ENCODE measurements around the gene NINJ2. TPM values are rescaled to one million over a fixed set of nuclear protein-coding genes. Genes with fewer than 3 reads are reported as not detected.
A peak's percentile ranks its signal among the peaks of the same experiment; 100 is the strongest.

The NINJ2 gene
- total RNA-seq, 1 donor from 2014 or later = 5.3 TPM

DNA sequence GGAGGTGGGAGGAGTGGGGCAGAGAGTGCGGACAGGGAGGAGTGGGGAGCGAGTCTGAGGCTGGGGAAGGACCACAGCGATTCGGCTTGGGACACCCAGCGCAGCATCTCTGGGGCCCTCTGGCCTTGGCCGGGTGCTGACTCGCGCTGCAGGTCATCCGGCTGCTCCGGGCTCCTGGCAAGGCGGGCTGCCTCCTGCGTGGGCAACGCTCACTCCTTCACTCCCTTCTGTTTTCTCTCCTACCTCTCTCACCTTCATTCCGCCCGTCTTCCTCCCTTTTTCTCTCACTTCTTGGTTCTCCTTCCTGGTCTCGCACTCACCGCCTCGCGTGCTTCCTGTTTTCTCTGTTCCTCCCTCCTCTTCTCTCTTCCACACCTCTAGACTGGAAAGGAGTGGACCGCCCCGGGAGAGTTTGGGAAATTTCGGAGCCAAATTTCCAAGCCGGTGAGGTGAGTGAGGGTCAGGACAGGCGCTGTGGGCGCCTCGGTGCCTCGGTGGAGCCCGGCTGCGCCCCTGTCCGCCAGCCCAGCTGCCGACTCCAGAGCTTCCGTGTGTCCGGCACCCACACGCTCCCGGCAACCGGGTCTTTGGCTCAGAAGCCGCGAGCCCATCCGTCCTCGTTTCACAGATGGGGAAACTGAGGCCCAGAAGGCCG, 116.9 kb downstream of the NINJ2 start:
- intact Hi-C loops (cut with micrococcal nuclease) = loop anchor here (5.0 kb wide), 1 partner anchor 89 kb away; the partner anchor contains the start of gene B4GALNT3
- no peak for DNase-seq
- no peak for ATAC-seq

GRCh38 chr12:545835-546234, 117.4 kb downstream of the NINJ2 start:
- ATAC-seq = no peak
- intact Hi-C loops (cut with micrococcal nuclease) = loop anchor here (5.0 kb wide), 1 partner anchor 89 kb away; the partner anchor contains the start of gene B4GALNT3
- DNase-seq = no peak

GRCh38 chr12:544941-545635, 118.2 kb downstream of the NINJ2 start:
- ATAC-seq (no peak), DNase-seq (no peak)
- intact Hi-C loops (cut with micrococcal nuclease) = loop anchor here (5.0 kb wide), 1 partner anchor 88 kb away; the partner anchor contains the start of gene B4GALNT3

DNA sequence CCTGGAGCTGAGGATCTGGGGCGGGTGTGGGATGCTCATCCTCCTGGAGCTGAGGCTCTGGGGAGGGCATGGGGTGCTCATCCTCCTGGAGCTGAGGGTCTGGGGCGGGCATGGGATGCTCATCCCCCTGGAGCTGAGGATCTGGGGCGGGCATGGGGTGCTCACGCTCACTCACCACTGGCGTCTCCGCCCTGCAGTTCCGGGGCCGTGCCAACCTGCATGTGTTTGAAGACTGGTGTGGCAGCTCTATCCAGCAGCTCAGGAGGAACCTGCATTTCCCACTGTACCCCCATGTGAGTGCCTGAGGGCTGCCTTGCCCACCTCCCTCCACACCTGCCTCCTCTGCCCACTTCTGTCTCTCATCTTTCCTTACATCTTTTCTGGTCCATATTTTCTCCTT, 119.1 kb downstream of the NINJ2 start:
- intact Hi-C loops (cut with micrococcal nuclease) = no loop called here
- DNase-seq (no peak), ATAC-seq (no peak)

DNA sequence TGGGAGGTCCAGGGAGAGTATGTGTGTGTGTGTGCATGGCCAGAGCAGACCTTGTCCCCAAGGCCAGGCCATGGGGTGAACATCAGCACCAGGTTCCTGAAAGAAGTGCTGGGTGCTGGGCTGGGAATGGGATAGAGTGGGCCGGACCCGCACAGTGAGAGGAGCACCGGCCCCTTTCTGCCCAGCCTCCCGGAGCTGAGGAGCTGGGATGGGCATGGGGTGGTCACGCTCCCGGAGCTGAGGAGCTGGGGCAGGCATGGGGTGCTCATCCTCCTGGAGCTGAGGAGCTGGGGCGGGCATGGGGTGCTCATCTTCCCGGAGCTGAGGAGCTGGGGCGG, 120.2 kb downstream of the NINJ2 start:
- DNase-seq = no peak
- no peak for ATAC-seq

DNA sequence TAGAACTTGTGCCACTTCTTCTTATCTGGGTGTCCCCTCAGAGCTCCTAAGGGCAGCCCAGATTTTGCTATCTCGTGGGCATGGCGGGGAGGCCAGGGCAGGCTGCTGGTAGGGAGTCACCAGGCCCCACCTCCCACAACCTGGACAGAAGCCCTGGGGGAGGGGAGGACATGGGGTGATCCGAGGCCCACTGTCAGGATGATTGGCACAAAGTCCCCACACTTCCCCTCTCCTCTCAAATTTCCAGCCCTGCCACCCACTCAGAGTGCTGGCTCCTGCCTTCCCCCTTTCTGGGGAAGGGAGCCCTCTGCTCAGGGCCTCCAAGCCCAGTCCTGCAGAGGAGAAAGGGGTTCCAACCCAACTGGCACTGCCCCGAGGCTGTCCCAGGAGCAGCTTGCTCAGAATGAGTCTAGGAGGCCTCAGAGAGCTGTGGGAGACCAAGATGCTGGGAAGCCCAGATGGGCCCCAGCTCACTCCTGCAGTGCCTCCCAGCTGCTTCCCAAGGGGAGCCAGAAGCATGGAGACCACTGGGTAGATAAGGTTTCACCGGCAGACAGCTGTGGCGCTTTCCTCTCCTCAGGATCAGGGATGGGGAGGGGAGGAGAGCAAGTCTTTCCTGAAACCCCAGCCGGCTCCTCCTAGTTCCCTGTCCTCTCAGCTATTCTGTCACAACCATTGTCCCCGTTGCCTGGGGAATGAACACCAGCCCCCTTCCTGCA, 120.7 kb downstream of the NINJ2 start:
- ATAC-seq = peak; percentile 58
- intact Hi-C loops (cut with micrococcal nuclease) = no loop called here
- DNase-seq = peak; percentile 54

More for the DNA sequence above, 120.2 kb downstream of the NINJ2 start:
- intact Hi-C loops (cut with micrococcal nuclease) = no loop called here

GRCh38 chr12:541676-542324, 121.4 kb downstream of the NINJ2 start:
- intact Hi-C loops (cut with micrococcal nuclease) = no loop called here
- ATAC-seq = peak; percentile 38
- no peak for DNase-seq

DNA sequence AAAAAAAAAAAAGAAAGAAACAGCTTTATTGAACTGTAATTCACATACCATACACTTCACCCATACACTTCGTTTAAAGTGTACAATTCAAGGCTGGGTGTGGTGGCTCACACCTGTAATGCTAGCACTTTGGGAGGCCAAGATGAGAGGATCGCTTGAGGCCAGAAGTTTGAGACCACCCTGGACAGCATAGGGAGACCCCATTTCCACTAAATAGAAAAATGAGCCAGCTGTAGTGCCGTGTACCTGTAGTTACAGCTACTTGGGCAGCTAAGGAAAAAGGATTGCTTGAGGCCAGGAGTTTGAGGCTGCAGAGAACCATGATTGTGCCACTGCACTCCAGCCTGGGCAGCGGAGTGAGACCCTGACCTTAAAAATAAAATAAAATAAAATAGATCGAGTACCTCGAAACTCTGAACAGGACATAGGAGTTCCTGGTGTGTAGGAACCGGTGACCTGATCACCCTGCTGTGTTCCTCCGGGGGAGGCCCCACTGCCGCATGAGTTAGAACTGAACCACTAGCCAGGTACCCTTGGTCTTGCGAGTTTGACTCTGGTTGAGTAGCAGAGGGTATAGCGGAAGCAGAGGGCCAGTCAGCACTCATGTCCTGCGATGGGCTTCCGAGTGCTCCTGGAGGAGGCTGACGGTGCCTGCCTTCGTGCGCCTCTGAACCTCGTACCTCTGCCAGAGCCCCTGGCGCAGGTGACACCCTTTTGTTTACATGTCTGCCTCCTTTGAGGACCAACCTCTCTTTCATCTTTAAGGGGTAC, 123.5 kb downstream of the NINJ2 start:
- ATAC-seq (no peak), DNase-seq (no peak)
- intact Hi-C loops (cut with micrococcal nuclease) = no loop called here

GRCh38 chr12:538731-539539, 124.3 kb downstream of the NINJ2 start:
- ATAC-seq (peak; percentile 65), DNase-seq (peak; percentile 85)
- intact Hi-C loops (cut with micrococcal nuclease) = no loop called here

DNA sequence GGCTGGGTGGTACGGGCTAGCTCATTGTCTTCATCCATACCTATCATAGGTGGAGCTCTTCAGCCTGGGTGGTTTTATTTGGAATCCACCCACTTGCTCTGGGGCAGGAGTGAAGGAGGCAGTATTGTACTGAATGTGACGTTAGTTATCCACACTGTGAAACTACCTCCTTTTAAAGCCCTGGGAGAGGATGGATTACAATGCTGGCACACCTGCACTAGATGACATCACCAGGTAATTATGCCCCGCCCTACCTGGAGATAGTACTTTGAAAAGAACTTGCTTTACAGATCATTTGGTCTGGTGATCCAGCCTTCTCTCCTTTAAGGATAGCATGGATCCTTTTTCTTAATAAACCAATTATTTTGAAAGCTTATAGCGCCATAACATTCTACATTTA, 125.5 kb downstream of the NINJ2 start:
- no peak for DNase-seq
- intact Hi-C loops (cut with micrococcal nuclease) = no loop called here
- ATAC-seq = no peak

DNA sequence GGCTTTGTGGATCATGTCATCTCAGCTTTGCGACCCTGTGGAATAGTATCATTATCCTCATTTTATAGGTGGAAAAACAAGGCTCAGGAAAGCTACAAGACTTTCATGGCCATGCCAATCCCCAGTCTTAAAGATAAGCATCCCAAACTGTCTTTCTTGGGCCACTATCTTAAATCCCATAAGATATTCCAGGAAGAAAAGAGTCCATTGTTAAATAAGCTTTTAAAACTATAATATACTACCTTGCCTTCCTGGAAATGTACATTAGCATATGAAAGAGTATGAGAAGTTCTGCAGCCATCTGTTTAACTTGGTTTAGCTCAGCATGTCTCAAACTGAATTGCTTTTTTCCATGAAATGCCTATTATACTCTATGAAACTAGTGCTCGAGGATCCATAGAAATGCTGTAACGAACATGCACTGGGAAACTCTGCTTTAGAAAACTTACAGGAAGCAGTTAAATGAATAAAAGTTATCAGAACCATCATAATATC, 126.4 kb downstream of the NINJ2 start:
- ATAC-seq (no peak), DNase-seq (no peak)
- intact Hi-C loops (cut with micrococcal nuclease) = no loop called here

GRCh38 chr12:535396-535795, 127.8 kb downstream of the NINJ2 start:
- intact Hi-C loops (cut with micrococcal nuclease) = no loop called here
- ATAC-seq (no peak), DNase-seq (no peak)

- intact Hi-C loops (cut with micrococcal nuclease) = no loop called here
- ATAC-seq (no peak), DNase-seq (no peak)
Observed at GRCh38 chr12:534216-534615, 129.0 kb downstream of the NINJ2 start.

DNA sequence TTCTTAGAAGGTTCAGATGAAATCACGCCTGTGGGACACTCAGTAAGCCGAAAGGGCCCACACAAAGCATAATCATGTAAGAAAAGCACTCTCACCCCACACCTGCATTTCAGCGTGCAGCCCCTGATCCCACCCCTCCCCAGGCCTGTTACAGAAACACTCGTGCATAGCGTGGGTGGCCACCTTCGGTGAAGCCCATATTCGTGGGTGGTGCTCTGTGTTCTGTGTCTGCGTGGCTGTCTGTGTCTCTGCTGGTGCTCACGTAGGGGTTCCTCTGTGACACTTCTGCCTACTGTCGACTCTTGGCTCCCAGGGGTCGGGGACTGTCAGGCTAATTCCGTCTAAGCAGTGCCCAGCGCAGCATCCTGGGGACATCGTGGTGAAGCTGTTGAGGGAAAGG, 129.5 kb downstream of the NINJ2 start:
- intact Hi-C loops (cut with micrococcal nuclease) = no loop called here

GRCh38 chr12:532908-533565, 130.2 kb downstream of the NINJ2 start:
- DNase-seq = no peak
- intact Hi-C loops (cut with micrococcal nuclease) = no loop called here
- ATAC-seq = no peak

More for the DNA sequence above, 129.5 kb downstream of the NINJ2 start:
- ATAC-seq = no peak
- no peak for DNase-seq

GRCh38 chr12:531951-532585, 131.2 kb downstream of the NINJ2 start:
- ATAC-seq = peak; percentile 36
- intact Hi-C loops (cut with micrococcal nuclease) = no loop called here
- DNase-seq = no peak

- no peak for DNase-seq
- intact Hi-C loops (cut with micrococcal nuclease) = no loop called here
- no peak for ATAC-seq
Observed at GRCh38 chr12:530821-531220, 132.4 kb downstream of the NINJ2 start.
